Measurements from ENCODE around the gene ABHD11.
"Not testable (repeated sequence)": the region's sequence is repeated elsewhere in the genome, so short reads cannot be mapped to it uniquely, and the experiment has no call there.

ABHD11 gene

GRCh38 chr7:73720443-73720842, 18.2 kb downstream of the ABHD11 start:
- in situ Hi-C loops (cut with HindIII; ENCODE audit: low sequenced_read_pairs) = not testable (repeated sequence)

GRCh38 chr7:73719806-73720169, 18.8 kb downstream of the ABHD11 start:
- in situ Hi-C loops (cut with HindIII; ENCODE audit: low sequenced_read_pairs) = no loop called here

- in situ Hi-C loops (cut with HindIII; ENCODE audit: low sequenced_read_pairs) = no loop called here
Measured at GRCh38 chr7:73718905-73719805, 19.4 kb downstream of the ABHD11 start, which contains the start of gene STX1A. TSS of gene STX1A (minus strand) at chr7:73719669. CDS start at chr7:73719631, 38 bp downstream.

GRCh38 chr7:73718438-73718881, 20.1 kb downstream of the ABHD11 start:
- in situ Hi-C loops (cut with HindIII; ENCODE audit: low sequenced_read_pairs) = no loop called here

- in situ Hi-C loops (cut with HindIII; ENCODE audit: low sequenced_read_pairs) = no loop called here
Measured at GRCh38 chr7:73717991-73718405, 20.6 kb downstream of the ABHD11 start.

GRCh38 chr7:73717025-73717807, 21.4 kb downstream of the ABHD11 start:
- in situ Hi-C loops (cut with HindIII; ENCODE audit: low sequenced_read_pairs) = no loop called here

- in situ Hi-C loops (cut with HindIII; ENCODE audit: low sequenced_read_pairs) = no loop called here
Measured at GRCh38 chr7:73716318-73716890, 22.2 kb downstream of the ABHD11 start.

GRCh38 chr7:73715648-73716317, 22.8 kb downstream of the ABHD11 start:
- in situ Hi-C loops (cut with HindIII; ENCODE audit: low sequenced_read_pairs) = no loop called here

GRCh38 chr7:73713319-73713718, 25.3 kb downstream of the ABHD11 start:
- in situ Hi-C loops (cut with HindIII; ENCODE audit: low sequenced_read_pairs) = not testable (repeated sequence)

- in situ Hi-C loops (cut with HindIII; ENCODE audit: low sequenced_read_pairs) = no loop called here
Measured at GRCh38 chr7:73712773-73713172, 25.8 kb downstream of the ABHD11 start.

GRCh38 chr7:73708961-73709549, 29.5 kb downstream of the ABHD11 start:
- in situ Hi-C loops (cut with HindIII; ENCODE audit: low sequenced_read_pairs) = no loop called here

- in situ Hi-C loops (cut with HindIII; ENCODE audit: low sequenced_read_pairs) = no loop called here
Measured at GRCh38 chr7:73707045-73707631, 31.5 kb downstream of the ABHD11 start.

GRCh38 chr7:73706126-73707044, 32.2 kb downstream of the ABHD11 start:
- in situ Hi-C loops (cut with HindIII; ENCODE audit: low sequenced_read_pairs) = no loop called here

GRCh38 chr7:73705551-73705920, 33.1 kb downstream of the ABHD11 start:
- in situ Hi-C loops (cut with HindIII; ENCODE audit: low sequenced_read_pairs) = no loop called here

- in situ Hi-C loops (cut with HindIII; ENCODE audit: low sequenced_read_pairs) = no loop called here
Measured at GRCh38 chr7:73704640-73705550, 33.7 kb downstream of the ABHD11 start.

- in situ Hi-C loops (cut with HindIII; ENCODE audit: low sequenced_read_pairs) = no loop called here
Measured at GRCh38 chr7:73703757-73704639, 34.6 kb downstream of the ABHD11 start.

- in situ Hi-C loops (cut with HindIII; ENCODE audit: low sequenced_read_pairs) = no loop called here
Measured at GRCh38 chr7:73703225-73703624, 35.4 kb downstream of the ABHD11 start.
